Measurements from ENCODE around the gene C1QTNF12. TPM values are rescaled to one million over a fixed set of nuclear protein-coding genes. Genes with fewer than 3 reads are reported as not detected.

The C1QTNF12 gene
- total RNA-seq (2014; rRNA removed; shearing (Covaris generic)) = not detected in 2 replicates

DNA sequence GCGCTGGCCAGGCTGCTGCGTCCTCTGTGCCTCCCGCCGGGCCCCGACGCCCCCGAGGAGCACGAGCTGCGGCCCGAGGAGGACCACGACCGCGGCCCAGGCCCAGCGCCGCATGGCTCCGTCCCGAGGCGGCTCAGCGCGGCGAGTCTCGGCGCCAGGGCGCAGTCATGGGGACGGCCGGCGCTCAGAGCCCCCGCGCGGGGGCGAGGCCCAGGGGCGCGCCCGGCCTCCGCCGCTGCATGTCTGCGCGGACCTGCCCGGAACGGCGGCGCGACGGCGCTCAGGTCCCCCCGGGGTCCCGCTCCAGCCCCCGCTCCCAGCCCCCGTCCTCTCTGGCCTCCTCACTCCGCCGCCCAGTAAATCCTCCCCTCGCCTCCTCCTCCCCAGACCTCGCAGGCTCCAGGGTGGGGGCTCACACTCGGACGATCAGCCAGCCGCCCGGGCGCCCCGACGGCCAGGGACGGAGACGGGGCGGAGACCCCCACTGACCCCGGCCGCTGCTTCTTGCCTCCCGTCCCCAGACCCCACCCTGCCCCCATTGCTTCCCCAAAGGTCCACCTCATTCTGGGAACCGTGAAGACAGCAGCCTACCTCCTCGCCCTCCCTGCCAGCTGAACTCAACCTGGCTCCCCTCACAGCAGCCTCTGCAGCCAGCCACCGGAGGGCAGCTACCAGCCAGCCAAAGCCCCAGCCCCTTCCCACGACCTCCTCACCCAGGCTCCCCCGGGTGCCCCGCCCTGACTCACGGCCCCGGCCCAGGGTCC lies at the start of gene C1QTNF12:
C1QTNF12 (minus strand) TSS at position 146 of the 764 bp plus-strand sequence; CDS start at position 114, 32 bp downstream.
- DNase-seq (ENCODE audit: low read depth) = no peak

DNA sequence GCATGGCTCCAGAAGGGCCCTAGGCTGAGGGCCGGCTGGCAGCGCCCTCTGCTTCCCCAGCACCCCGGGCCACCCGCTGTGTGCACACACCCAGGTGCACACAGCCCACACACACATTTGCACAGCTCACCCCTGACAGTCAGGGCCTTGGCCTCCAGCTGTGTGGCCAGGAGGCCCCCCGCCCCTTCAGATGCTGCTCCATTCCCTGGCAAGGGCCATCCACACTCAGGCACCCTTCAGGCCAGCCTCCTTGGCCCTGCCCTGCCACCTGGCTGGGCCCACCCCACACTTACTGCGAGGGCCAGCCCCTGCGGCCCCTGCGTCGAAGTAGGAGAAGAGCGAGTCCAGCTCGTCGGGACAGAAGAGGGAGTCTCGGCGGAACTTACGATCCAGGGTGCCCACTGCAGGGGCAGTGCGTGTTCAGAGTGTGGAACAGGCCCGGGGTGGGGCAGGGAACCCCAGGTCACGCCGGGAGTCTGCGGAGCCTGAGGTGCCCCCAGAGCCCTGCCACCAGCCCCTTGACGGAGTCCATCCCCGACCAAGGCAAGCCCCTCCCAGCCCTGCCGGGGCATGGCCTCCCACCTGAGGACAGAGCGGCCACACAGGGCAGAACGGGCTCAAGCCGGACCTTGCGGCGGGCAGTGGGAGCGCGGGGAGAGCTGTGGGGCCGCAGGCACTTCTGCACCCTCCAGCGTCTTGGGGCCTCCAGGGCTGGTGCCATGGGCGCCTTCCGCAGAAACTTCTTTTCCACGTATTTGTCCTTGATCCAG lies 48.8 kb upstream of the C1QTNF12 start:
- no peak for DNase-seq (ENCODE audit: low read depth)

GRCh38 chr1:1294250-1294890 lies 47.8 kb upstream of the C1QTNF12 start:
- DNase-seq (ENCODE audit: low read depth) = no peak

- no peak for DNase-seq (ENCODE audit: low read depth)
Observed at GRCh38 chr1:1293263-1294249, 47.0 kb upstream of the C1QTNF12 start.

- DNase-seq (ENCODE audit: low read depth) = no peak
Observed at GRCh38 chr1:1292851-1293250, 46.3 kb upstream of the C1QTNF12 start.

DNA sequence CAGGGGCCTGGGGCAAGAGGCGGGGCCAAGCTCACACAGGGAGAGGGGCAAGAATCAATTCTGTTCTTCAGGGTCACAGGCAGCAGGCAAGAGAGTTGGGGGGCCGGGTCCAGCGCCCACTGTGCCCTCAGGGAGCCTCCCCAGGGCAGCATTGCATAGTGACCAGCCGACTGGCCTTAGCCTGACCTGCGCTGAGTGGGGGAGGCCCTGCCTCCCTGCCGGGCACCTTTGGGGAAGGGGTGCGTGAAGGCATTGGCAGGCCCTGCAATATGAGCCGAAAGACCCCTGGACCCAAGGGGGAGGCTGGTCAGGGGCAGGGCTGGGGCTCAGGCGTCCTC lies 45.9 kb upstream of the C1QTNF12 start:
- no peak for DNase-seq (ENCODE audit: low read depth)

- peak; percentile 61 for DNase-seq (ENCODE audit: low read depth)
Observed at GRCh38 chr1:1291548-1292441, 45.3 kb upstream of the C1QTNF12 start.

DNA sequence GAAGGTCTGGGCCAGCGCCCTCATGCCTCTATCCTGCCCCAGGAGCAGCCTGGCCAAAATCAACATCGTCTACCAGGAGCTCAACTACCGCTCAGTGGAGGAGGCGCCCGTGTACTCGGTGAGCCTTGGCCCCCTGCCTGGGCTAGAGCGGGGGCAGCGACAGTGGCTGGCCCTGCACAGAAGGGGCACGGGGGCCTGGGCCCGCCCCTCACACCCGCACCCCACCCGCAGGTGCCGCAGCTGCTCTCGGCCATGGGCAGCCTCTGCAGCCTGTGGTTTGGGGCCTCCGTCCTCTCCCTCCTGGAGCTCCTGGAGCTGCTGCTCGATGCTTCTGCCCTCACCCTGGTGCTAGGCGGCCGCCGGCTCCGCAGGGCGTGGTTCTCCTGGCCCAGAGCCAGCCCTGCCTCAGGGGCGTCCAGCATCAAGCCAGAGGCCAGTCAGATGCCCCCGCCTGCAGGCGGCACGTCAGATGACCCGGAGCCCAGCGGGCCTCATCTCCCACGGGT lies 44.6 kb upstream of the C1QTNF12 start:
- DNase-seq (ENCODE audit: low read depth) = peak; percentile 53

GRCh38 chr1:1290238-1290731 lies 43.8 kb upstream of the C1QTNF12 start:
- peak; percentile 49 for DNase-seq (ENCODE audit: low read depth)

DNA sequence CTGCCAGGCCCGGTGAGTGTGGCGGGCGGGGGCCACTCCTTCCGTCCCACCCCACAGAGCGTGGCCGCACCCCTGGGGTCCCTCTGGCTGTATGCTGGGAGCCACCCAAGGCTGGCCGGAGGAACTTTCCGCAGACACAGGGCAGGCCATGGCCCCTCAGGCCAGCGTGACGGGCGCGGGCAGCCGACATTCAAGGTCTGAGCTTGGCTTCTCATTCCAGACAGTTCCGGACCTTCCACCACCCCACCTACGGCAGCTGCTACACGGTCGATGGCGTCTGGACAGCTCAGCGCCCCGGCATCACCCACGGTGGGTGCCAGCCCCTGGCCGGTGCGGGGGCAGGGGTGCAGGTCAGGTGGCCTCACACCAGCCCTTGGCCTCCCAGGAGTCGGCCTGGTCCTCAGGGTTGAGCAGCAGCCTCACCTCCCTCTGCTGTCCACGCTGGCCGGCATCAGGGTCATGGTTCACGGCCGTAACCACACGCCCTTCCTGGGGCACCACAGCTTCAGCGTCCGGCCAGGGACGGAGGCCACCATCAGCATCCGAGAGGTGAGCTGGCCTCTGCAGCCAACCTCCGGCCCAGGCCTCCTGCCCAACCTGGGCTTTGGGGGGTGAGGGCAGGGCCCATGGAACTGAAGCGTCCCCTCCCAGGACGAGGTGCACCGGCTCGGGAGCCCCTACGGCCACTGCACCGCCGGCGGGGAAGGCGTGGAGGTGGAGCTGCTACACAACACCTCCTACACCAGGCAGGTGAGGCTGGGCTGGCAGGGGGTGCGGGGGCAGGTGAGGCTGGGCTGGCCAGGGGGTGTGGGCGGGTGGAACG lies 41.0 kb upstream of the C1QTNF12 start:
- DNase-seq (ENCODE audit: low read depth) = no peak

DNA sequence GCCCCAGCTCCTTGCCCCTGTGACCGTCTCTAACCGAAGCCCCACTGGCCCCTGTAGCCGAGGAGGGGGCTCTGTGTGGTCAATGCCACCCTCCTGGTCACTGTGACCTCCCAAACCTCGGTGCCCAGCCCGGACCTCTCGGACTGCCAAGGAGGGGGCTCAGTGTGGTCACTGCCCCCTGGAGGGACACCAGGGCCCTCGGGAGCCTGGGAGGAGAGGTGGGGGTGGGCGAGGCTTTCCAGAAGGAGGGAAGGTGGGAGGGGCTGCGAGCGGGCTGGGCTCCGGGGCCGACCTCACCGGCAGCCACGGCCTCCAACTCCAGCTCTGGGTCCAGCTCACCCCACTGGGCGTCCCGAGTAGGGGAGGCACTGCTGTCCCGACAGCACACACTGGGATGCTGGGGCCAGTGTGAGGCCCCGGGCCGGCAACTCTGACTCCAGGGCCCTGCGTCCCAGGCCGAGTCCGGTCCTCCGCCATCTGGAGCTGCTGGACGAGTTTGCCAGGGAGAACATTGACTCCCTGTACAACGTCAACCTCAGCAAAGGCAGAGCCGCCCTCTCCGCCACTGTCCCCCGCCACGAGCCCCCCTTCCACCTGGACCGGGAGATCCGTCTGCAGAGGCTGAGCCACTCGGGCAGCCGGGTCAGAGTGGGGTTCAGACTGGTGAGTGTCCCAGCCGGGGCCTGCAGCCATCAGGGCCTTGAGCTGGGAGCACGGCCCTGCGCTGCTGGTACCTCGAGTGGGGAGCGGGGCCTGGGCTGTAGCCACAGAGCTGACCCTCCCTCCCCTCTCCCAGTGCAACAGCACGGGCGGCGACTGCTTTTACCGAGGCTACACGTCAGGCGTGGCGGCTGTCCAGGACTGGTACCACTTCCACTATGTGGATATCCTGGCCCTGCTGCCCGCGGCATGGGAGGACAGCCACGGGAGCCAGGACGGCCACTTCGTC lies 40.1 kb upstream of the C1QTNF12 start:
- DNase-seq (ENCODE audit: low read depth) = no peak

DNA sequence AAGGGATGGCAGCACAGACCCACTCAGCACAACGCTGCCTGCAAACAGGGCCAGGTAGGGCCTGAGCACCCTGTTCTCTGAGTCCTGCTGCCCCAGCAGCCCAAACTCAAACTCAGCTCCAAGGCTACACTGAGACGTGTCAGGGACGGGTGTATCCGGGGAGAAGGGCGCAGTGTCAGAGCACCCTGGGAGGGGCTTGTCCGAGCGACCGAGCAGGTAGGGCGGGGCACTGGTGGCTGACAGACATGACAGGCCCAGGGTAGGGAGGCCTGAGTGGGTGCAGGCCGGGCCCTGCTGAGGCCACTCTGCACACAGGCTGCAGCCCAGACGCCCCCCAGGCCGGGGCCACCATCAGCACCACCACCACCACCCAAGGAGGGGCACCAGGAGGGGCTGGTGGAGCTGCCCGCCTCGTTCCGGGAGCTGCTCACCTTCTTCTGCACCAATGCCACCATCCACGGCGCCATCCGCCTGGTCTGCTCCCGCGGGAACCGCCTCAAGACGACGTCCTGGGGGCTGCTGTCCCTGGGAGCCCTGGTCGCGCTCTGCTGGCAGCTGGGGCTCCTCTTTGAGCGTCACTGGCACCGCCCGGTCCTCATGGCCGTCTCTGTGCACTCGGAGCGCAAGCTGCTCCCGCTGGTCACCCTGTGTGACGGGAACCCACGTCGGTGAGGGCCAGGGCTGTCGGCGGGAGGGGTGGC lies 39.2 kb upstream of the C1QTNF12 start:
- no peak for DNase-seq (ENCODE audit: low read depth)

DNA sequence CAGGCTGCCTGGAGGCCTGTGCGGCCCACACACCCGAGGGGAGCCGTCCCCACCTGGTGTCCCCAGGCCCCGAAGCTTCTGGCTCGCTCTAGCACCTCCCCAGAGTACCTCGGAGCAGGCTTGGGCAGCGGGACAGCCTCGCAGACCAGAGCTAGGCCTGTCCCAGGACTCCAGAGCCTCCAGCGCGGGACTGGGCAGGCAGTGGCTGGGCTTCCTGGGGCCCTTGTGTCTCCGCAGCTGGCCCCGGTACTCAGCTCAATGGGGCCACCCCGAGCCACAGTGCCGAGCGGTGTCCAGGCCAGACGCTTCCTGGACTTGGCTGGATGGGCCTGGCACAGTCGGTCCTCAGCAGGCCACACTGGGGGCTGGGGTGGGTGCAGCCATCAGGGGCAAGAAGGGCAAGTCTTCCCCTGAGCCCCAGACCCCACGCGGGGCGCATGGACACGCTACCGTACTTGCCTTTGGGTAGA lies 38.6 kb upstream of the C1QTNF12 start:
- DNase-seq (ENCODE audit: low read depth) = no peak

- DNase-seq (ENCODE audit: low read depth) = no peak
Observed at GRCh38 chr1:1284221-1285101, 37.9 kb upstream of the C1QTNF12 start.

- no peak for DNase-seq (ENCODE audit: low read depth)
Observed at GRCh38 chr1:1283821-1284220, 37.3 kb upstream of the C1QTNF12 start.

- DNase-seq (ENCODE audit: low read depth) = peak; percentile 81
Observed at GRCh38 chr1:1282998-1283397, 36.5 kb upstream of the C1QTNF12 start.

Measured in RPMI7951 (cell line).